ENCODE data around the gene NAV1. TPM values are rescaled to one million over a fixed set of nuclear protein-coding genes. Genes with fewer than 3 reads are reported as not detected.

NAV1 gene
- polyA plus RNA-seq, 2 of the 4 experiments (the other 2 are of a cell fraction) = 3.7 to 8.4 TPM

DNA sequence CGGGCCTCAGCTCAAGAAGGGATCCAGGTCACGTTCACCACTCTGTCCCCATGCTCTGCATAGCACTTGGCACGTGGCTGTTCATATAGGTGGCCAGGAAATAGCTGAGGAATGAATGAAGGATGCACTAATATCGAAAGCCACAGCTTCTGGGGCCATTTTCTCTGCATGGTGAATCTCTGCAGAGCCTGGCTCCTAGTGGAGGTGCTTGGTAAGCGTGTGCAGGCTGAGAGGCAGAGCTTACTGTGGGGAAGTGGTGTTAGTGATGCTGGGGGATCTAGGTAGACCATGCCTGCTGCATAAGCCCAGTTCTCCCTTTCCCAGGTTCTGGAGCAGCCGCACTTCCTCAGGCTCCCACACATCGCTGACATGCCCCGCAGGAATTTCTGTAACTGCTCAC is 40.3 kb upstream of the NAV1 start:
- 93% methylated on average over 8 of the region's 8 CpGs for WGBS (ENCODE audit: missing lambda C conversion rate)

DNA sequence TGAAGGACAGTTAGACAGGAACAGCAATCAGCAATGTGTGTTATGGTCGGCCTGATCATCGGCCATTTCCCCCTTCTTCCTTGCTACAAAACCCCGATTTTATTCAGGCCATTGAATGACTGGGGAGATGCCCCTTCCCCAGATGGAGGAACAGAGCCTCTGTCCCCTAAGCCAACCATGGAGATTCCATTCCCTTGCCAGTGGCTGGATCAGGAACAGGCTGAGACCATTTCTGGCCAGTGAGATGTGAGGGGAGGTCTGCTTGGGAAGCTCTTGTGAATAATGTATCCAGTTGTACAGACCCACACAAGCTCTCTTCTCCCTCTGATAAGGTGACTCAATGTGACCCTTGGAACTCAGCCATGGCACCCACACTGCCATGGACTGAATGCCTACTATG is 39.7 kb upstream of the NAV1 start:
- H3K4me1 ChIP-seq = peaks cover 57% of the 10 kb centered on the region
- ChIA-PET POLR2A (interaction anchor here (0.6 kb wide), 1 partner anchor 1322 kb away, joined by 3 read pairs; no protein-coding TSS in a partner anchor), CTCF (interaction anchor here (0.5 to 49.4 kb wide), 8 partner anchors 8 to 738 kb away, joined by 3 to 1452 read pairs (median 6); partner anchors contain the start of gene CSRP1)
- no peaks in the 10 kb centered on the region for H3K9me3 ChIP-seq
- no peak overlapping the region for H3K4me3 ChIP-seq
- ATAC-seq (no peak), DNase-seq (ENCODE audit: low read depth in 1 of 2, low spot score in 1 of 2) (no peak), FAIRE-seq (no peak)
- H3K4me2 ChIP-seq = 0 out of 3 replicates have a peak overlapping the region, but pooled peaks have one; percentile 5
- no peak for TF ChIP-seq EHMT2 (IDR thresholded peaks at IDR 0.05; ENCODE audit: low read depth)
- no peak for TF ChIP-seq CHD2 (IDR thresholded peaks at IDR 0.05; ENCODE audit: low read length, partially characterized antibody)
- no peak for TF ChIP-seq FOSL2 (IDR thresholded peaks at IDR 0.05)
- TF ChIP-seq FOSL2 (CRISPR knock-in tag; IDR thresholded peaks at IDR 0.05) = no peak
- TF ChIP-seq JUNB (IDR thresholded peaks at IDR 0.05) = no peak
- no peak for TF ChIP-seq EHF (CRISPR knock-in tag; IDR thresholded peaks at IDR 0.05)
- no peak for TF ChIP-seq CEBPB (IDR thresholded peaks at IDR 0.05)
- TF ChIP-seq PHF8 (IDR thresholded peaks at IDR 0.05; ENCODE audit: borderline replicate concordance, low read depth) = no peak
- TF ChIP-seq ESRRA (IDR thresholded peaks at IDR 0.05; ENCODE audit: borderline replicate concordance, low read length) = no peak
- TF ChIP-seq, protein P1, sequence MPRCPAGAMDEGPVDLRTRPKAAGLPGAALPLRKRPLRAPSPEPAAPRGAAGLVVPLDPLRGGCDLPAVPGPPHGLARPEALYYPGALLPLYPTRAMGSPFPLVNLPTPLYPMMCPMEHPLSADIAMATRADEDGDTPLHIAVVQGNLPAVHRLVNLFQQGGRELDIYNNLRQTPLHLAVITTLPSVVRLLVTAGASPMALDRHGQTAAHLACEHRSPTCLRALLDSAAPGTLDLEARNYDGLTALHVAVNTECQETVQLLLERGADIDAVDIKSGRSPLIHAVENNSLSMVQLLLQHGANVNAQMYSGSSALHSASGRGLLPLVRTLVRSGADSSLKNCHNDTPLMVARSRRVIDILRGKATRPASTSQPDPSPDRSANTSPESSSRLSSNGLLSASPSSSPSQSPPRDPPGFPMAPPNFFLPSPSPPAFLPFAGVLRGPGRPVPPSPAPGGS (IDR thresholded peaks at IDR 0.05) = no peak
- no peak for TF ChIP-seq HOXA7 (CRISPR knock-in tag; IDR thresholded peaks at IDR 0.05)
- no peak for TF ChIP-seq FOXS1 (CRISPR knock-in tag; IDR thresholded peaks at IDR 0.05)
- no peak for TF ChIP-seq CHD4 (IDR thresholded peaks at IDR 0.05; ENCODE audit: borderline replicate concordance)
- TF ChIP-seq HOXB13 (CRISPR knock-in tag; IDR thresholded peaks at IDR 0.05; ENCODE audit: low read depth) = no peak
- TF ChIP-seq, protein P2, sequence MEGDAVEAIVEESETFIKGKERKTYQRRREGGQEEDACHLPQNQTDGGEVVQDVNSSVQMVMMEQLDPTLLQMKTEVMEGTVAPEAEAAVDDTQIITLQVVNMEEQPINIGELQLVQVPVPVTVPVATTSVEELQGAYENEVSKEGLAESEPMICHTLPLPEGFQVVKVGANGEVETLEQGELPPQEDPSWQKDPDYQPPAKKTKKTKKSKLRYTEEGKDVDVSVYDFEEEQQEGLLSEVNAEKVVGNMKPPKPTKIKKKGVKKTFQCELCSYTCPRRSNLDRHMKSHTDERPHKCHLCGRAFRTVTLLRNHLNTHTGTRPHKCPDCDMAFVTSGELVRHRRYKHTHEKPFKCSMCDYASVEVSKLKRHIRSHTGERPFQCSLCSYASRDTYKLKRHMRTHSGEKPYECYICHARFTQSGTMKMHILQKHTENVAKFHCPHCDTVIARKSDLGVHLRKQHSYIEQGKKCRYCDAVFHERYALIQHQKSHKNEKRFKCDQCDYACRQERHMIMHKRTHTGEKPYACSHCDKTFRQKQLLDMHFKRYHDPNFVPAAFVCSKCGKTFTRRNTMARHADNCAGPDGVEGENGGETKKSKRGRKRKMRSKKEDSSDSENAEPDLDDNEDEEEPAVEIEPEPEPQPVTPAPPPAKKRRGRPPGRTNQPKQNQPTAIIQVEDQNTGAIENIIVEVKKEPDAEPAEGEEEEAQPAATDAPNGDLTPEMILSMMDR (IDR thresholded peaks at IDR 0.05) = no peak
- TF ChIP-seq ZNF302 (CRISPR knock-in tag; IDR thresholded peaks at IDR 0.05) = no peak
- TF ChIP-seq CBX8 (IDR thresholded peaks at IDR 0.05) = no peak
- WGBS (ENCODE audit: missing lambda C conversion rate) = 92% methylated on average over 3 of the region's 3 CpGs
- peak overlapping the region in 1 of 2 experiments; percentile 96; a peak in 4 of 6 replicates for H3K27ac ChIP-seq

More for the DNA sequence above, 40.3 kb upstream of the NAV1 start:
- DNase-seq (ENCODE audit: low read depth in 1 of 2, low spot score in 1 of 2) = no peak
- CTCF ChIA-PET = interaction anchor here (0.6 to 49.4 kb wide), 6 partner anchors 7 to 738 kb away, joined by 3 to 1452 read pairs (median 6); partner anchors contain the start of gene CSRP1
- Histone ChIP-seq H3K4me2 (no peak overlapping the region), H3K4me1 (peaks cover 56% of the 10 kb centered on the region), H3K27ac (peak overlapping the region in 1 of 2 experiments; percentile 96; a peak in 3 of 6 replicates), H3K9me3 (no peaks in the 10 kb centered on the region), H3K4me3 (no peak overlapping the region)
- POLR2A ChIA-PET = interaction anchor here (0.6 to 0.9 kb wide), 2 partner anchors 30 to 1321 kb away, joined by 3 read pairs; partner anchors contain the start of gene PHLDA3
- peak; percentile 8 to 44; a peak in 3 of 6 replicates for ATAC-seq
- no peak for FAIRE-seq
- TF ChIP-seq POLR2A (IDR thresholded peaks at IDR 0.05; ENCODE audit: low read length) = no peak
- no peak for TF ChIP-seq JUN (IDR thresholded peaks at IDR 0.05)
- no peak for TF ChIP-seq TFCP2L1 (CRISPR knock-in tag; IDR thresholded peaks at IDR 0.05)
- no peak for TF ChIP-seq FOXS1 (CRISPR knock-in tag; IDR thresholded peaks at IDR 0.05)
- TF ChIP-seq EP300 (IDR thresholded peaks at IDR 0.05) = no peak
- TF ChIP-seq HOXB5 (CRISPR knock-in tag; IDR thresholded peaks at IDR 0.05) = no peak
- TF ChIP-seq CBX2 (IDR thresholded peaks at IDR 0.05; ENCODE audit: borderline replicate concordance, low read depth) = no peak
- TF ChIP-seq JUNB (IDR thresholded peaks at IDR 0.05) = no peak
- TF ChIP-seq MAZ (IDR thresholded peaks at IDR 0.05; ENCODE audit: borderline replicate concordance, low read depth, low read length) = no peak
